Bronchial epithelial cell (primary cell): ENCODE results near the gene ART4. TPM values are rescaled to one million over a fixed set of nuclear protein-coding genes. Genes with fewer than 3 reads are reported as not detected.

Experiments
- DNase-seq: peaks from one replicate; pipeline ENCODE4 v3.0.0-alpha.2; 2010; ENCODE audit warnings: low read depth
- FAIRE-seq: peaks from 2 replicates; lab custom pipeline; 2011; peaks lifted over from hg19 to GRCh38; lab: Jason Lieb, UNC
- H3K27me3 ChIP-seq: 2 replicates; pipeline ENCODE4 v1.5.1; 2011; ENCODE audit warnings: low read length; ENCODE audit not compliant: control insufficient read depth, insufficient read depth
- H3K36me3 ChIP-seq: 2 replicates; pipeline ENCODE4 v1.5.1; 2011; ENCODE audit warnings: low read length; ENCODE audit not compliant: control insufficient read depth, insufficient read depth
- H3K4me3 ChIP-seq: 2 replicates; pipeline ENCODE4 v1.5.1; 2011; ENCODE audit warnings: mild to moderate bottlenecking, low read depth, low read length, control low read depth
- CTCF ChIP-seq: IDR thresholded peaks from 2 replicates; pipeline ENCODE4 v1.5.1; 2011; ENCODE audit warnings: mild to moderate bottlenecking, moderate library complexity, low read length, control low read depth, inconsistent platforms; ENCODE audit not compliant: insufficient read depth, severe bottlenecking
- total RNA-seq: library from RNA; depleted of rRNA; stranded (reverse); fragments of >200 nt; gene quantifications from 2 replicates; pipeline ENCODE4 v1.2.1, GENCODE V29; 2014

The ART4 gene
- total RNA-seq, 1 donor from 2014 or later: not detected

GRCh38 chr12:14836336-14837210 is 6.8 kb downstream of the ART4 start:
- Histone ChIP-seq H3K36me3 (no peaks in the 10 kb centered on the region), H3K4me3 (no peak overlapping the region), H3K27me3 (no peaks in the 10 kb centered on the region)
- DNase-seq (peak; percentile 91), FAIRE-seq (peak; percentile 13)
- TF ChIP-seq CTCF: no peak

DNA sequence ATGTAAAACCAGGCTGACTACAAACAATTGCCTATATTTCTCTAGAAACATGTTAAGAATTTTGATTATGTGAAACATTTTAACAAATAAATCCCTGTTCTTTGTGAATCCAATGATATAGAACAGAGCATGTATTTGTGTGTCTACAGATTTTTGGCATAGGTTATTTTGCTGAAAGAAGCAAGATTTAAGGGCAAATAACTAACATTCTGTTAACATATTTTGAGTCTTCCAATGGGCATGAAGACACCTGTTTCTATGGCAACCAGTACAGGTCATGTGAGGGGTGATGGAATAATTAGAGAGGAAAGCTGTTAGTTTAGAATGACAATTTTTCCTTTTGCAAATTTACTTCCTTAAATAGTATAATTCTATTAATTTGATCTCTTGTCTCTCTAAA is 8.8 kb downstream of the ART4 start:
- TF ChIP-seq CTCF: no peak
- Histone ChIP-seq H3K4me3 (no peak overlapping the region), H3K27me3 (no peaks in the 10 kb centered on the region), H3K36me3 (no peaks in the 10 kb centered on the region)
- no peak for DNase-seq
- FAIRE-seq: no peak

- H3K4me3 ChIP-seq: no peak overlapping the region
- no peak for FAIRE-seq
- no peaks in the 10 kb centered on the region for H3K36me3 ChIP-seq
- no peak for TF ChIP-seq CTCF
- DNase-seq: no peak
- no peaks in the 10 kb centered on the region for H3K27me3 ChIP-seq
Observed at GRCh38 chr12:14833952-14834351, 9.4 kb downstream of the ART4 start.

DNA sequence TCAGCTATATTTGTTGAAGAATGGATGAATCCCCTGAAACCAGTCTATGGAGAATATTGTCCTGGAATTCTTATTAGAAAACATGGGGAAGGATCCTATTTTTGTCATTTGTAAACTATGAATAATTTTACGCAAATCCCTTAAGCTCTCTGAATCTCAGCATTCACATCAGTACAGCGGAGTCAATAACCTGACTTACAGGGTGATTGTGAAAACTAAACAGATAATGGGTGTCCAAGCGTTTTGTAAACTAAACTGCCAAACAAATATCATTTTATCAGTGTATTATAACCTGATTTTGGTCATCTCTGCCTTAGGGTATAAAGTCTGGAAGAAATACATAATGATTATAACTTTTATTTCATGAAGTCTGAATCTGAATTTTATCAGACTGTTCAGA is 10.0 kb downstream of the ART4 start:
- no peak for TF ChIP-seq CTCF
- no peak for DNase-seq

DNA sequence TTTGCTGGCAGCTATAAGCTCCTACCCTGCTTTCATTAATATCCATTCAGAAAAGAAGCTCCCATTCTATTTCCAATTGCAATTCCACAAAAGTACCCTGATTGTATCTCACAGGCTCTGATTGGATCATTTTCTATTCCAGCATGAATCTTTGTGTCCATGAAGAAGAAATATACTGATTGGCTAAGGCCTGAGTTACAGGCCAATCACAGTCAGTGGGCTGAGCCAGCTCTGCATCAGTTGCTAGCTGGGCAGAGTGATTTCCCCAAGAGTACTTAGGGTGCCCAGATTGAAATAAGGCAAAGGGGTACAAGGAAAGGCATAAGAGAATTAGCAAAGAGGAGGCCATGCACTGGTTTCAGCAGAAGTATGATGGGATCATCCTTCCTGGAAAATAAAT is 14.4 kb downstream of the ART4 start:
- DNase-seq: peak; percentile 33
- no peak for FAIRE-seq
- no peak for TF ChIP-seq CTCF
- Histone ChIP-seq H3K27me3 (no peaks in the 10 kb centered on the region), H3K36me3 (no peaks in the 10 kb centered on the region), H3K4me3 (no peak overlapping the region)

More for the DNA sequence above, 10.0 kb downstream of the ART4 start:
- H3K4me3 ChIP-seq: no peak overlapping the region
- no peak for FAIRE-seq
- H3K36me3 ChIP-seq: no peaks in the 10 kb centered on the region
- H3K27me3 ChIP-seq: no peaks in the 10 kb centered on the region
